Motor neuron (in vitro differentiated cells): Measurements from ENCODE around the gene FAM199X. TPM values are rescaled to one million over a fixed set of nuclear protein-coding genes. Genes with fewer than 3 reads are reported as not detected.
A peak's percentile ranks its signal among the peaks of the same experiment; 100 is the strongest.

Experiments used
- ATAC-seq, 8 experiments: fragments of 200-7000 bp; cut with Tn5 transposase; replicated peaks in 6 of 8; 2 replicates each; pipeline ENCODE4 v1.8.0; 2021; ENCODE audit warnings: mild to moderate bottlenecking in 8 of 8, moderate library complexity in 8 of 8
- H3K27ac ChIP-seq, 2 donors: fragments of 250-450 bp; sonication (Bioruptor Pico); 2 replicates each; pipeline ENCODE4 v1.9.0; 2021; ENCODE audit warnings: antibody characterized with exemption in 2 of 2, mild to moderate bottlenecking in 2 of 2, moderate library complexity in 1 of 2
- H3K4me1 ChIP-seq, 2 donors: fragments of 250-450 bp; sonication (Bioruptor Pico); replicated peaks in 1 of 2; 2 replicates each; pipeline ENCODE4 v1.6.1; 2021; ENCODE audit warnings: antibody characterized with exemption in 2 of 2, mild to moderate bottlenecking in 2 of 2, moderate library complexity in 1 of 2
- H3K4me3 ChIP-seq, 5 donors: fragments of 250-450 bp; sonication (Bioruptor Pico); 2 replicates each; pipeline ENCODE4 v1.9.0; 2021; ENCODE audit warnings: antibody characterized with exemption in 5 of 5, mild to moderate bottlenecking in 5 of 5, moderate library complexity in 4 of 5
- WGBS, 10 experiments: fragments of 450-650 bp; shearing (Covaris generic); methylation state at CpG; one replicate each; pipeline ENCODE4 v1.0.0; 2022; 5-methylcytosine and 5-hydroxymethylcytosine counted together
- in situ Hi-C, 9 experiments: fragments of 400-800 bp; cut with MboI; loops; one replicate each; pipeline ENCODE4 v1.15.0; 2021; ENCODE audit warnings: low sequenced_read_pairs in 9 of 9, low pct_unique_long_range_greater_than_20kb in 2 of 9; ENCODE audit not compliant: unreplicated experiment in 9 of 9
- total RNA-seq, 8 experiments: library from RNA; unstranded; fragments of 300-600 nt; gene quantifications; 2 replicates each; pipeline versions ENCODE4 v1.2.3 to v1.2.4, GENCODE V29; 2022

FAM199X gene
- total RNA-seq, 8 experiments from 2014 or later, result 14.5 to 34.9 (median 23.2) TPM

DNA sequence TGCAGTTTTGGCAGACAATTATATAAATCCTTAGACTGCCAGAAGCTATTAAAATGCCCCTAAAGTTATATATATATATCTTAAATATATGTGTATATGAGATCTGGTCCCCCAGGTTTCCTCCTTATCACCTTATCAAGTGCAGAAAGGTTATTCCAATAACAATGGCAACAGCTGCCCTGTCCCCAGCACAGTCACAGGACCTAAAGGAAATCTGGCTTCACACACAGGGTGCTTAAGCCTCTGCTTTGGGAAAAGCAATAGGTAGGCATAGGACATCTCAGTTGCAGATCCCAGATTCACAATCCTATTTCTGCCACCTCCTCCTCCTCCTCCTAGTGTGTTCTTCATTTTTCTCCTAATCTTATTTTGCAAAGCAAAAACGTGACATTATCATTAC is 15.2 kb upstream of the FAM199X start:
- H3K4me3 ChIP-seq, result no peak overlapping the region
- H3K27ac ChIP-seq, result no peak overlapping the region
- 0 to 33% (median 6%) methylated on average over 1 of the region's 1 CpG; no CpG with 5 or more reads in 6 of the 10 experiments for WGBS, 10 experiments
- ATAC-seq, result no peak
- H3K4me1 ChIP-seq, result peaks cover 0 to 5% of the 10 kb centered on the region in 2 donors
- in situ Hi-C loops, result no loop called here

DNA sequence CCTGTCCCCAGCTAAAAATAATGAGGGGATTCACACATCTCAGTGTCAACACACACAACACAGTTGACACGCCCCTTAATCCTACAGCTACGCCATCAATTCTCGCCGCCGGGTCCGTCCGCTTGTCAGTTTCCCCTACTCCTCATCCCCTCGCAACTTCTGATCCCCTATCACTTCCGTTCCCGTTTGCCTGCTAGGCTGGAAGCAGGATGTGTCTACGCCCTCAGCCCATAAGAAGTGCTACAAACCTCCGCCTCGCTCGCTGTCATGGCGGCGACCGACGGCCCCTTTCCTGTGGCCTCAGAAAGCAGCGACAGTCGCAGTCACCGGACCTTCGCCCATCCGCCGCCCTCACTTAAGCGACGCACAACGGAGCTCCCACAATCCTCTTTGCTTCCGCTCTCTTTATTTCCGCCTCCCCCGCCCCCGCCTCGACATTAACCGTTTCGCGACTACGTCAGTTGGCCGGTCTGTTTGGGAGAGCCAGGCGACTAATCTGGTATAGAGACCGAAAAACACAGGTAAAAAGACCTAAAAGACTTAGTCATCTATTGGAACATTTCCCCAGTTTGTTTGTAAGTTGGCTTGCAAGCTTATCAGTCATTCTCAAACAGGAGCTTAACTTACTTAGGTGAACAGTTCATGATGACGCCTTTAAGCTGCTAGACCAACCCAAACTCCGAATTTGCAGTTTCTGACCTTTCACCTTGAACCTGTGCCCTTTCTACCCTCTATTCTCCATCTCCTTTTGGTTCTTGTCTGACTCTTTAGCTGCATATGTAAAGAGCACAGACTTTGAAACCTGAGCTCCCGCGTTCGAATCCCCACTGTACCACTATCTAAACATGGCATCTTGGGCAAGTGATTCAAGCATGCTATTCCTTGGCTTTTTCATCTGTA is 9.4 kb upstream of the FAM199X start, which contains the start of gene SLC25A53:
Gene SLC25A53, minus strand, starts transcription at position 380 of the 900 bp plus-strand sequence. CDS start 51,752 bp downstream, outside the sequence.
- Histone ChIP-seq H3K4me1 (peaks cover 0 to 8% of the 10 kb centered on the region in 2 donors), H3K4me3 (peak within 1 kb of the TSS; percentile 44 to 82 (median 53)), H3K27ac (peak within 1 kb of the TSS; percentile 95 to 98)
- WGBS, 10 experiments, result 0 to 26% (median 0%) methylated on average over 1 to 13 of the region's 44 CpGs; no CpG with 5 or more reads in 5 of the 10 experiments
- in situ Hi-C loops, result no loop called here
- ATAC-seq, result peak; percentile 90 to 96 (median 94)

DNA sequence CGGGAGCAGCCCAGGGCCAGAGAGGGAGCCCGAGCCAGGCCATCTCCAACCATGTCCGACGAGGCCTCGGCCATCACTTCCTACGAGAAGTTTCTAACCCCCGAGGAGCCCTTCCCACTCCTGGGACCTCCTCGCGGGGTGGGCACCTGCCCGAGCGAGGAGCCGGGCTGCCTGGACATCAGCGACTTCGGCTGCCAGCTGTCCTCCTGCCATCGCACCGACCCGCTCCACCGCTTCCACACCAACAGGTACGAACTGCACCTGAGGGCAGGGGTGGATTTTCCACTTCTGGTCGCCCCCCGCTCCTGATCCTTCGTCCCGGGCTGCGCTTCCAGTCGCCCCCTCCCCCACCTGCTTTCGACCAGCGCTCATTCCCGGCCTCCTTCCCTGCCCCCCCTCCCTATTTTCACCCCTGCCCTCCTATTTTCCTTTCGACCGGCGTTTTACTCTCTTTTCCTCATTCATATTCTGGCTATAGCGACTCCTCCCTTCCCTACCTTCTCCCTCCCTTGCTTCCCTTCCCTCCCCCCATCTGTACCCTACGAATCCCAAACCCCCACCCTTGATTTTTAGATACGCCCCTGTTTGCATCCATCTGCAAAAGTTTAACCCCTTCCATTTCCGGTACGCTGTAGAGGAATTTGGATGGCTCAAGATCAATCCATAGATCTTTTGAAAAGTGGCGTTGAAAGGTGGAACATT is 633 bp downstream of the FAM199X start:
- peak overlapping the region; percentile 59 to 100 (median 78) for H3K4me3 ChIP-seq
- in situ Hi-C loops, result no loop called here
- H3K4me1 ChIP-seq, result peaks cover 0 to 3% of the 10 kb centered on the region in 2 donors
- H3K27ac ChIP-seq, result peak overlapping the region; percentile 35 to 88
- no CpG with 5 or more reads among the region's 37 CpGs for WGBS, 10 experiments
- peak in 1 of 8 experiments; percentile 65 for ATAC-seq

DNA sequence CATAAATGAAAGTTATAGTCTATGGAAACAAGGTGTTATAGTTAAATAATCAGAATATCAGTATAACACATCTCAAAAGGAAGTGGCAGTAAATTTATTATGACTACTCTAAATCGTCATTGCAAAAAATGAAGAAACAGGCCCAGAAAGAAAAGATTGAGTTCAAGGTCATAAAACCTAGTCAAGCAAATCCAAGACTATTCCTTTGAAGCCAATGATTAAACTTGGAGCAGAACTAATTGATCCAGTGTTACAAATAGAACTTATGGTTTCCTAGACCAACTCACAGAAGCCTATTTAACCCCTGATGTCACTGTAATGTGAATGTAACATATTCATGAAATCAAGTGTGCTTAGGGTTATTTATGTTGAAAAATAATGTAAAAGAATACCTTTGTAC is 1.9 kb downstream of the FAM199X start:
- no peak for ATAC-seq
- H3K27ac ChIP-seq, result no peak overlapping the region
- peak overlapping the region in 2 of 5 donors; percentile 59 to 100 for H3K4me3 ChIP-seq
- H3K4me1 ChIP-seq, result peaks cover 0 to 3% of the 10 kb centered on the region in 2 donors
- 0 to 50% (median 16%) methylated on average over 1 of the region's 1 CpG; no CpG with 5 or more reads in 6 of the 10 experiments for WGBS, 10 experiments
- in situ Hi-C loops, result no loop called here

DNA sequence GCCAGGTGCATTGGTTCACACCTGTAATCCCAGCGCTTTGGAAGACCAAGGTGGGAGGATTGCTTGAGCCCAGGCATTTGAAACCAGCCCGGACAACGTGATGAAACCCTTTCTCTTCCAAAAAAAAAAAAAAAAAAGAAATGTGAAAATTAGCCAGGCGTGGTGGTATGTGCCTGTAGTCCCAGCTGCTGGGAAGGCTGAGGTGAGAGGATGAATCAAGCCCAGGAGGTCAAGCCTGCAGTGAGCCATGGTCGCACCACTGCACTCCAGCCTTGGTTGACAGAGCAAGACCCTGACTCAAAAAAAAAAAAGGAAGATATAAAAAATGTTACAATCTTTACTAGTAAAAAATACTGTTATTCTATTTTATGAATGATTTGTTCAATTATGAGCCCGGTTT is 5.9 kb downstream of the FAM199X start:
- peaks cover 0 to 3% of the 10 kb centered on the region in 2 donors for H3K4me1 ChIP-seq
- H3K27ac ChIP-seq, result no peak overlapping the region
- 54 to 100% (median 90%) methylated on average over 1 to 6 of the region's 6 CpGs; no CpG with 5 or more reads in 2 of the 10 experiments for WGBS, 10 experiments
- no peak overlapping the region for H3K4me3 ChIP-seq
- ATAC-seq, result no peak
- in situ Hi-C loops, result no loop called here

DNA sequence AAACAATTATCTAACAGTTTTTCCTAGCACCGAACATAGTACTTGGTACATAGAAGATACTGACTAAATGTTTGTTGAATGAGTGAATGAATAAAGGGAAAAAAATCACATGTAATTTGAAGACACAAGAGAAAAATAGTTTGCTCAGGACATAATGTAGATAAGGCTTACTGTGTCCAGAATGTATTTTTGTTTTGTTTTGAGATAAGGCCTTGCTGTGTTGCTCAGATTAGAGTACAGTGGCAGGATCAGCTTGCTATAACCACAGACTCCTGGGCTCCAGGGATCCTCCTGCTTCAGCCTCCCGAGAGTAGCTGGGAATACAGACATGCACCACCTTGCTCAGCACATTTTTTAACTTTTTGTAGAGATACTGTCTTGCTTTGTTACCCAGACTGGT is 6.5 kb downstream of the FAM199X start:
- Histone ChIP-seq H3K4me3 (no peak overlapping the region), H3K4me1 (peaks cover 0 to 3% of the 10 kb centered on the region in 2 donors), H3K27ac (no peak overlapping the region)
- in situ Hi-C loops, result no loop called here
- WGBS, 10 experiments, result 25 to 100% (median 66%) methylated on average over 1 to 2 of the region's 2 CpGs; no CpG with 5 or more reads in 7 of the 10 experiments
- no peak for ATAC-seq

DNA sequence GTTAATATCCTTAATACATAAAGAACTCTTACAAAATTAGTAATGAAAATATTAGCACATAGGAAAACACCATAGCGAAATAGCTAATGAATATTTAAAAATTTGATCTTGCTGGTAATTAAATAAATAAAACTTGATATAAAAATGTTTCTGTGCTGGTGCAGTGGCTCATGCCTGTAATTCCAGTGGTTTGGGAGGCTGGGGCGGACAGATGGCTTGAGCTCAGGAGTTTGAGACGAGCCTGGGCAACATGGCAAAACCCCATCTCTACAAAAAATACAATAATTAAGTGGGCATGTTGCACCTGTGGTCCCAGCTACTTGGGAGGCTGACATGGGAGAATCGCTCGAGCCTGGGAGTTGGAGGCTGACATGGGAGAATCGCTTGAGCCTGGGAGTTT is 7.6 kb downstream of the FAM199X start:
- no peak overlapping the region for H3K27ac ChIP-seq
- H3K4me1 ChIP-seq, result no peaks in the 10 kb centered on the region
- in situ Hi-C loops, result no loop called here
- WGBS, 10 experiments, result 47 to 100% (median 88%) methylated on average over 1 to 6 of the region's 6 CpGs; no CpG with 5 or more reads in 6 of the 10 experiments
- ATAC-seq, result no peak
- no peak overlapping the region for H3K4me3 ChIP-seq

DNA sequence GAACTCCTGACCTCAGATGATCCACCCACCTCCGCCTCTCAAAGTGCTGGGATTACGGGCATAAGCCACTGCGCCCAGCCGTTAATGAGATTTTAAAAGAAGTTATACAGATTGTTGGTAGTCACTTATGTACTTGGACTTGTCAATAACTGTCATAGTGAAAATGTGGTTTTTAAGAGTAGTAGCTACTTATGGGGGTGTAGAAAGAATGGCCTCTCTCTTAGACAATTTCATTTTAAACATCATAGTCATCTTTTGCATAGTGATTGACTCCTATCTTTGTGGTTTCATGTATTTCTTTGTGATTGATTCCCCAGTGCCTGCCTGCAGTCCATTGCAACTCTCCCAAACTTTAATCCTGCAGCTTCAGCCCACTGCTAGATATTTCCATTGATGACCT is 17.4 kb downstream of the FAM199X start:
- no peak overlapping the region for H3K27ac ChIP-seq
- no CpG with 5 or more reads among the region's 4 CpGs for WGBS, 10 experiments
- no peak overlapping the region for H3K4me3 ChIP-seq
- ATAC-seq, result no peak
- H3K4me1 ChIP-seq, result no peaks in the 10 kb centered on the region
- in situ Hi-C loops, result no loop called here

DNA sequence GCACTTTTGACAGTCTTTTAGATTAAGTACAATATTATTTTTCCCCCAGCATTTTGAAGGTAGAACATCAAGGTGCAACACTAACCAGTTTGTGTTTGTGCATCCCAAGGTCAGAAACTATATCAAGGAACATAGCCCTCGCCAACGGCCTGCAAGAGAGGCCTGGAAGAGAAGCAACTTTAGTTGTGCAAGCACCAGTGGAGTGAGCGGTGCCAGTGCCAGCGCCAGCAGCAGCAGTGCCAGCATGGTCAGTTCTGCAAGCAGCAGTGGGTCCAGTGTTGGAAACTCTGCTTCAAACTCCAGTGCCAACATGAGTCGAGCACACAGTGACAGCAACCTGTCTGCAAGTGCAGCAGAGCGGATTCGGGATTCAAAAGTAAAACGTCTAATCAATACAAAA is 21.7 kb downstream of the FAM199X start:
- no peak overlapping the region for H3K27ac ChIP-seq
- H3K4me3 ChIP-seq, result no peak overlapping the region
- H3K4me1 ChIP-seq, result no peaks in the 10 kb centered on the region
- in situ Hi-C loops, result no loop called here
- WGBS, 10 experiments, result 40 to 100% (median 65%) methylated on average over 1 to 7 of the region's 8 CpGs; no CpG with 5 or more reads in 7 of the 10 experiments
- ATAC-seq, result no peak

DNA sequence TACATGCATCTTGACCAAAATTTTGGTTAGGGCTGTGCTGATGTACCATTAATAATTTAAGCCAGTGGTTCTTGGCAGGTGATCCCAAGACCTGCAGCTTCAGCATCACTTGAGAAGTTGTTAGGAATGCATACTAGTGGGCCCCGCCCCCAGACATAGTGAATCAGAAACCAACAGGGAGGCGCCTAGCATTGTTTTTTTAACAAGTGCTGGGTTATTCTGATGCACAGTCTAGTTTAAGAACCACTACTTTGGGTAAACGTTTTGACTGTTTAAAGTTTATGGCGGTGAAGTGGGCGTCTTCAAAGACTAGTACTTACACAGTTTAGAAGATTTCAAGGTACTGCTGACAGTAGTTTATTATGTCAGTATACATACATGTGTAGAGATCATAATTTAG is 23.6 kb downstream of the FAM199X start:
- in situ Hi-C loops, result loop anchor here in 1 of 9 experiments (10.0 kb wide), 1 partner anchor 75 kb away; no protein-coding TSS in a partner anchor
- 20 to 100% (median 62%) methylated on average over 1 to 4 of the region's 5 CpGs; no CpG with 5 or more reads in 6 of the 10 experiments for WGBS, 10 experiments
- H3K27ac ChIP-seq, result no peak overlapping the region
- no peaks in the 10 kb centered on the region for H3K4me1 ChIP-seq
- no peak overlapping the region for H3K4me3 ChIP-seq
- ATAC-seq, result peak in 2 of 8 experiments; percentile 42 to 67

DNA sequence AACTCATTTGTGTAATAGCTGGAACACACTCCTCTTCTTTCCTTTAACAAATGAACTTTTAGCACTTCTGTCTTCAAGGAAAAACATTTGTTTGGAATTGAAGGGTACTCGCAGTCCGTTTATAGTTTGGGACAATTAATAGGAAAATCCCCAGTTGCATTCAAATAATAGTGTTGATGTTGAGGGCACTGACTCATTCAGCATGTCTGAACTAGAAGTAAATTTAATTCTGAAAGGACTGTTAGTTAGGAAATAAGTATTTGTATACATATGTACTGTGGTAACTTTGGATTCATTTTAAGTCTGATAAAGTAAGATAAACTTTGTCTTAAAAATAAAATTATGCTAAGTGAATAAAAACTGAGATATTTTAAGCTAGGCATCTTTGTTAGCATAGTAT is 27.2 kb downstream of the FAM199X start:
- no peaks in the 10 kb centered on the region for H3K4me1 ChIP-seq
- in situ Hi-C loops, result loop anchor here in 1 of 9 experiments (10.0 kb wide), 1 partner anchor 71 kb away; no protein-coding TSS in a partner anchor
- no peak overlapping the region for H3K27ac ChIP-seq
- no peak overlapping the region for H3K4me3 ChIP-seq
- ATAC-seq, result no peak
- 23 to 100% (median 60%) methylated on average over 1 to 2 of the region's 2 CpGs; no CpG with 5 or more reads in 5 of the 10 experiments for WGBS, 10 experiments

DNA sequence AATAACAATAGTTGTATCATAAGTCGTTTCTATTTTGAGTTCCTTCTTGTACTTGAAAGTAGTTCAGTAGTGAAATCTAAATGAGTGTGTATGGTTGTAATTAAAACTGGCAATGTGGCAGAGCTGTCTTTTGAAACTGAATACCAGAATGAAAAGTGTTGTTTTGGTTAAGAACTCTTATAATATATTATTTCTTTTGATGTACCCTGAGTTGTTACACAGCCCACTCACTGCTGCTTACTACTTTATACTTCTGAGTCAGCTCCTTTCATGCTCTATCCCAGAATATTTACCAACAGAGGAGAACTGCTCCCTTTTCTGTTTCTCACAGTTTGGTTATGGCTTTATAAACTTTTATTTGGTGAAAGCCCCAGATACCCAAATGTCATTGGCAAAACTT is 28.8 kb downstream of the FAM199X start:
- no peak overlapping the region for H3K4me3 ChIP-seq
- H3K4me1 ChIP-seq, result no peaks in the 10 kb centered on the region
- H3K27ac ChIP-seq, result no peak overlapping the region
- no peak for ATAC-seq
- 0 to 80% (median 25%) methylated on average over 1 of the region's 1 CpG; no CpG with 5 or more reads in 6 of the 10 experiments for WGBS, 10 experiments
- in situ Hi-C loops, result loop anchor here in 1 of 9 experiments (10.0 kb wide), 1 partner anchor 70 kb away; no protein-coding TSS in a partner anchor
